ENCODE data around the gene TEX55.
A peak's percentile ranks its signal among the peaks of the same experiment; 100 is the strongest.
"Not testable (repeated sequence)": the region's sequence is repeated elsewhere in the genome, so short reads cannot be mapped to it uniquely, and the experiment has no call there.

The TEX55 gene

DNA sequence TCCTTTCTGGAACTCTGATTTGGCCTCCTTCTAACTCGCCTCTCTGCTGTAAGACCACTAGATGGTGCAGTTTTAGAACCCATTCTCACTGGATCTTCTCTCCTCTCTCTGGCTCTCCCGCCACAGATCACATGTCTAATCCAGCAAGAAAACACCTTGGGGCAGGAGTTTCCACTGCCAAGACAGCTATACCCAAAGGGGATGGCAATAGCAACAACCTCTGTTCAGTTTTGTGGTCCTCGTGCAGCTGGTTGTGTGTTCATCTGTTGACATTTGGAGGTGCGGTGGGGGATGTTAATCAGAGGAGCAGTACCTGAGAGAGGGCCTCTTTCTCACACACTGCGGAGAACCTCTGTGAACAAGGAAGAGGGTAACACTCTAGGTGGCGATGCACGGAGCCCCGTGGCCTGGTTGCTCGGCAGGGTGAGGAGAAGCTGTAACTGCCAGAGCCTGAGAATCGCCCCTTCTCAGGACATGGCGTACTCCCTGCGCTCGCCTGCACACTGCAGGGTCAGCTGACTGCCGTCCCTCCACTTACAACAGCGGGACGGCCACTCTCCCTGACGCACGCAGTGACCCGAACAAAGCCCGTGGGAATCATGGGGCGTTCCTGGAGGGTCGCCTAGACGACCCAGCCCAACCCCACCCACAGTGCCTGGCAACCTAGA, at the start of gene TEX55:
Gene TEX55, plus strand, starts transcription at position 666 of the 668 bp plus-strand sequence. CDS start 25 bp downstream, outside the sequence.
- no peaks in the 10 kb centered on the region for H3K36me3 Mint-ChIP-seq
- ATAC-seq (ENCODE audit: low read depth): no peak
- no peaks in the 10 kb centered on the region for H3K4me1 Mint-ChIP-seq
- no peaks in the 10 kb centered on the region for H3K27me3 Mint-ChIP-seq
- H3K9me3 Mint-ChIP-seq: no peaks in the 10 kb centered on the region
- H3K4me3 Mint-ChIP-seq: no peak within 1 kb of the TSS
- H3K27ac Mint-ChIP-seq: no peak within 1 kb of the TSS
- DNase-seq (ENCODE audit: low spot score in 2 of 2): peak in 1 of 2 donors; percentile 3

DNA sequence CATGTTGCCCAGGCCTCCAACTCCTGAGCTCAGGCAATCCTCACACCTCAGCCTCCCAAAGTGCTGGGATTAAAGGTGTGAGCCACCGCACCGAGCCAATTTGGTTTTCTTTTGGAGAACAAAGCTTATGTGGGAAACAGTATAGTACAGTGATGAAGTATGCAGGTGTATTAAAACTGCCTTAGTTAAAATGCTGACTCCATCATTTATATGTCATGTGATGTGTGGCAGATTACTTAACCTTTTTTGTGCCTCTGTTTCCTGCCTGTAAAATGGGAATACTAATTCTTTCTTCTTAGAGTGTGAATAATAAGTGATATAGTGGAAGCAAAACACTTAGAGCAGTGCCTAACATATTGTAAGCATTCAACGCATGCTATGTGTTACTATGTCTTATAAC, 48.0 kb upstream of the TEX55 start:
- H3K4me3 Mint-ChIP-seq: no peak overlapping the region
- no peaks in the 10 kb centered on the region for H3K27me3 Mint-ChIP-seq
- no peak for DNase-seq (ENCODE audit: low spot score in 2 of 2)
- no peak for ATAC-seq (ENCODE audit: low read depth)
- H3K27ac Mint-ChIP-seq: no peak overlapping the region
- H3K4me1 Mint-ChIP-seq: no peaks in the 10 kb centered on the region
- no peaks in the 10 kb centered on the region for H3K36me3 Mint-ChIP-seq
- H3K9me3 Mint-ChIP-seq: no peaks in the 10 kb centered on the region

DNA sequence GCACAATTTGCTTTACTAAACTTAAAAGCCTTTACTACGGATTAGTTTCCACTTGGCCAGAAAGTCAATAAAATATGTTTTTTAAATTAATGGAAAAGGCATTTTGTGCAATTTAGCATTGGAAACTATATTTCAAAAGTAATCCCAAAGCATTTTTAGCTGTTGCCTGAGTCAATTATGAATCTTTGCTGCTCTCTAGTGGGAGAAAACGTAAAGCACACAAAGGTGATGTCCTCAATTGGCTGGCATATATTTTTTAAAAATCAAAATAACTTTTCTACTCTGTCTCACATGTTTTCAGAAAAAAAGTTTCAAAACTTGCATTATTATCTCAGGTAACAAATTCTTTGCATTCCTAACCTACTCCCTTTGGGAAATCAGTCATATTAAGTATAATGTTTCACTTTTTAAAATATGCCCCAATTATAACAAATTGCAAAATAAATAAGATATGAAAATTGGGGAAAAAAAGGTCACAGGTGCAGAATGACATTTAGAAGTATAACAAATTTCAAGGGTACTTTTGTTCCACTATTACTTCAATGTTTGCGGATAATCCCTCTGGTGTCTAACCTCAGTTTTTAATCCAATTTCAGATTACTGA, 47.2 kb upstream of the TEX55 start:
- Mint-ChIP-seq H3K36me3 (no peaks in the 10 kb centered on the region), H3K4me3 (no peak overlapping the region)
- ATAC-seq (ENCODE audit: low read depth): no peak

DNA sequence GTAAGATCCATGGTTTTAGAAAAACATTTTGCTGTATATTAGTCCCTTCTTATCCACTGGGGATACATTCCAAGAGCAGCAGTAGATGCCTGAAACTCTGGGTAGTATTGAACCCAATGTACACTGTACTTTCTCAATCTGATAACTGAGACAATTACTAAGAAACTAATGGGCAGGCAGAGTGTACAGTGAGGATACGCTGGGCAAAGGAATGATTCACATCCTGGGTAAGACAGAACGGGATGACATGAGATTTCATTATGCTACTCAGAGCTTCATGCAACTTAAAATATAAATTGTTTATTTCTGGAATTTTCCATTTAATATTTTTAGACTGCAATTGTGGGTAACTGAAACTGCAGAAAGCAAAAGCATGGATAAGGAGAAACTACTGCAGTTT, 46.2 kb upstream of the TEX55 start:
- Mint-ChIP-seq H3K36me3 (no peaks in the 10 kb centered on the region), H3K4me3 (no peak overlapping the region), H3K27ac (no peak overlapping the region), H3K27me3 (no peaks in the 10 kb centered on the region), H3K4me1 (no peaks in the 10 kb centered on the region), H3K9me3 (no peaks in the 10 kb centered on the region)
- DNase-seq (ENCODE audit: low spot score in 2 of 2): no peak
- ATAC-seq (ENCODE audit: low read depth): no peak

More for the DNA sequence above, 47.2 kb upstream of the TEX55 start:
- H3K9me3 Mint-ChIP-seq: no peaks in the 10 kb centered on the region
- DNase-seq (ENCODE audit: low spot score in 2 of 2): peak in 1 of 2 donors; percentile 12
- H3K27me3 Mint-ChIP-seq: no peaks in the 10 kb centered on the region
- no peaks in the 10 kb centered on the region for H3K4me1 Mint-ChIP-seq
- no peak overlapping the region for H3K27ac Mint-ChIP-seq

DNA sequence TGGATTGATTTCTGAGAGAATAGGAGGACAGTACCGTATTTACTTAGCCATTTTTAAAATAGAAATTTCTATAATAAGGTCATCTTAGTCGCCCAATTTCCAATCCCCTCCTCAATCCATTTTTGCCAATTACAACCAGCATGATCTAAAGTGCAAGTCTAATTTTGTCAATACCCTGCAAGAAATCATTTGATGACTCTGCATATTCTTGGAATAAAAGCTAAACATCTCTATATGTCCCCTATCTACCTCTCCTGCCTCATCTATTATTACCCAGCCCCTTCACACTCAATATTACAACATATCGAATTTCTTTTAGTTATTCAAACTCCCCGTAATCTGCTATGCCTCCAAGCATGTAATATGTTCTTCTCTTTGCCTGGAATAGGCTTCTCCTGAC, 41.9 kb upstream of the TEX55 start:
- no peaks in the 10 kb centered on the region for H3K9me3 Mint-ChIP-seq
- DNase-seq (ENCODE audit: low spot score in 2 of 2): no peak
- H3K27ac Mint-ChIP-seq: no peak overlapping the region
- ATAC-seq (ENCODE audit: low read depth): no peak
- no peaks in the 10 kb centered on the region for H3K4me1 Mint-ChIP-seq
- no peak overlapping the region for H3K4me3 Mint-ChIP-seq
- H3K27me3 Mint-ChIP-seq: no peaks in the 10 kb centered on the region
- H3K36me3 Mint-ChIP-seq: no peaks in the 10 kb centered on the region

DNA sequence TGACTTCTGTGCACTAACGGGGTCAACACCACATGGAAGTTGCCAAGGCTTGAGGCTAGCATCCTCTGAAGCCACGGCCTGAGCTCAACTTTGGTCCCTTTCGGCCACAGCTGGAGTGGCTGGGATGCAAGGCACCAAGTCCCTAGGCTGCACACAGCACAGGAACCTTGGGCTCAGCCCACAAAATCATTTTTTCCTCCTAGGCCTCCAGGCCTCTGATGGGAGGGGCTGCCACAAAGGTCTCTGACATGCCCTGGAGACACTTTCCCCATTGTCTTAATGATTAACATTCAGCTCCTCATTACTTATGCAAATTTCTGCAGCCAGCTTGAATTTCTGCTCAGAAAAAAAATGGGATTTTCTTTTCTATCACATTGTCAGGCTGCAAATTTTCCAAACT, 27.6 kb upstream of the TEX55 start:
- not testable (repeated sequence) for H3K4me1 Mint-ChIP-seq; H3K9me3 Mint-ChIP-seq; DNase-seq (ENCODE audit: low spot score in 2 of 2); H3K4me3 Mint-ChIP-seq; H3K27ac Mint-ChIP-seq; ATAC-seq (ENCODE audit: low read depth); H3K36me3 Mint-ChIP-seq
- H3K27me3 Mint-ChIP-seq: peaks cover 18% of the 10 kb centered on the region

DNA sequence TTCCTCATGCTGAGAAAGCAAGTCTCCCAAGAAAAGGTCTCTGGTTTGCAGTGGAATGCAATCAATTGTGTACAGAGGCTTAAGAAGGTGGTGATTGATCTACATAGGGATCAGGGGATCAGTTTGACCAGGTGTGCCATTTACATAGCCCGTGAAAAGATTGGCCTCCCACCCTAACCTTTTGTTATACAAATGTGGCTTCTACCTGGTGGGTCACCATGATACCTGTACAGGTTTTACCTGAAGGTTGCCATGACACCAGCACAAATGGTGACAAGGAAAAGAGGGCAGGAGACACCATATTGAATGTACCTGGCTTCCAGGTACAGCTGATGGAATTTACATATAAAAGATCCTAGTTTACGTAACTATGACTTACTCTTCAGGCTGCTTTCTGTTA, 25.5 kb upstream of the TEX55 start:
- Mint-ChIP-seq H3K36me3 (peaks cover 4% of the 10 kb centered on the region), H3K27ac (no peak overlapping the region), H3K9me3 (peaks cover 8% of the 10 kb centered on the region), H3K27me3 (peaks cover 17% of the 10 kb centered on the region), H3K4me1 (no peaks in the 10 kb centered on the region), H3K4me3 (no peak overlapping the region)
- ATAC-seq (ENCODE audit: low read depth) (no peak), DNase-seq (ENCODE audit: low spot score in 2 of 2) (no peak)

DNA sequence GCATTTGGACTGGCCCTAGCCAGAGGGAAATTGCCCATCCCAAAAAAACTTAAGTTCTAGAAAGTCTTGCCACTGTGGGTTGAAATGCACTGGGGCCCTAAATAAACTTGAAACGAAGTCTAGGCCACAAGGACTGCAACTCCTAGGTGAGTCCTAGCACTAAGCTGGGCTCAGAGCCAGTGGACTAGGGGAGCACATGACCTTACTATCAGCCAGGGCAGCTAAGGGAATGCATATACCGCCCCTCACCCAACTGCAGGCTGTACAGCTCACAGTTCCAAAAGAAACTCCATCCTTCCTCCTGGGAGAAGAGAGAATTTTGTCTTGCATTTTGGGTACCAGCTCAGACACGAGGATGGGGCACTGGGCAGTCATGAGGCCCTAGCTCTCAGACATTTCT, 23.6 kb upstream of the TEX55 start:
- ATAC-seq (ENCODE audit: low read depth) (no peak), DNase-seq (ENCODE audit: low spot score in 2 of 2) (no peak)
- Mint-ChIP-seq H3K4me1 (no peaks in the 10 kb centered on the region), H3K4me3 (no peak overlapping the region), H3K9me3 (peaks cover 5% of the 10 kb centered on the region), H3K27ac (no peak overlapping the region), H3K27me3 (peaks cover 22% of the 10 kb centered on the region), H3K36me3 (peaks cover 4% of the 10 kb centered on the region)

DNA sequence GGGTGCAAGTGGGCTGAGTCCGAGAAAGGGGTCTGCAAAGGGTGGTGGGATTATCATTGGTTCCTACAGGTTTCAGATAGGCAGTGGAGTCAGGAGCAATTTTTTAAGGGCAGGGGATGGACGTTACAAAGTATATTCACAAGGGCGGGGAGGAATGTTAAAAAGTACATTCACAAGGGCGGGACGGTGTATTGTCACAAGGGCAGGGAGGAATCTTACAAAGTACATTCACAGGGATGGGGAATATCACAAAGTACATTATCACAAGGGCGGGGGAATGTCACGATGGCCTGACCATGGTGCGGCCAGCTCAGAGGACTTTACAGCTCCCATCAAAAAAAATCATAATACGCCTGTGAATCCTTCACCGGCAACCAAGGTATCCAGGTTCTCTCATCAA, 20.6 kb upstream of the TEX55 start:
- Mint-ChIP-seq H3K27ac (no peak overlapping the region), H3K27me3 (peaks cover 15% of the 10 kb centered on the region), H3K4me1 (no peaks in the 10 kb centered on the region), H3K4me3 (no peak overlapping the region), H3K9me3 (no peaks in the 10 kb centered on the region), H3K36me3 (no peaks in the 10 kb centered on the region)
- DNase-seq (ENCODE audit: low spot score in 2 of 2) (no peak), ATAC-seq (ENCODE audit: low read depth) (no peak)

DNA sequence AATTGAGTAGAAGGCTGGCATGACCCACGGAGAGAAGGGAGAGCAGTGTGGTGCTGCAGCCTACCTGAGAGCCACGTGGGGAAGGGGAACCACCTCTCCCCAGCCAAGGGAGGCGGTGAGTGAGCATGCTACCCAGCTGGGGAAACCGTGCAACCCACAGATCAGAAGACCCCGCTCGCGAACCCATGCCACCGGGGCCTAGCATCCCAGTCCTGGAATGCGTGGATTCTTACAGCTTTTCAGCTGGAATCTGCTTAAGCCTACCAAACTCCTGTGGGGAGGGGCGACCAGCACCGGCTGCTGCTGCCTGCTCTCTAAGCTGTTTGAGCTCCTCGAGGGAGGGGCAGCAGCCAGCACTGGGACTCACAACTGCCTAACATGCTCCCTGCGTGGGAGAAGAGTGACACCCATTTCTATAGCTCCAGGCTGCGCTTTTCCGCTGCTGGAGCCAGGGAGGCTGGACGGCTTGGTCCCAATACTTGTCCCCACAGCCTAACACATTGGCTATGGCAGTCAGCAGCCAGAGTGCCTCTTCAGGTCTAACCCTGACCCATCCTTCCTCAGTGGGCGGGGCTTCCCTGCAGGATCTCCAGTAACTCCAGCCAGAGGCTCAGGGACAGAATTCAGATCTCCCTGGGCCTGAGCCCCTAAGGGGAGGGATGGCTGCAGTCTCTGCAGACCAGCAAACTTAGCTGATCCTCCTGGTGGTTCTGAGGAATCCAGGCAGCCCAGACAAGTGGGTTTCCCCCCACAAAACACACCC, 20.0 kb upstream of the TEX55 start:
- no peak for ATAC-seq (ENCODE audit: low read depth)
- Mint-ChIP-seq H3K27me3 (peaks cover 15% of the 10 kb centered on the region), H3K4me3 (no peak overlapping the region), H3K9me3 (no peaks in the 10 kb centered on the region), H3K4me1 (no peaks in the 10 kb centered on the region), H3K36me3 (no peaks in the 10 kb centered on the region), H3K27ac (no peak overlapping the region)
- no peak for DNase-seq (ENCODE audit: low spot score in 2 of 2)

DNA sequence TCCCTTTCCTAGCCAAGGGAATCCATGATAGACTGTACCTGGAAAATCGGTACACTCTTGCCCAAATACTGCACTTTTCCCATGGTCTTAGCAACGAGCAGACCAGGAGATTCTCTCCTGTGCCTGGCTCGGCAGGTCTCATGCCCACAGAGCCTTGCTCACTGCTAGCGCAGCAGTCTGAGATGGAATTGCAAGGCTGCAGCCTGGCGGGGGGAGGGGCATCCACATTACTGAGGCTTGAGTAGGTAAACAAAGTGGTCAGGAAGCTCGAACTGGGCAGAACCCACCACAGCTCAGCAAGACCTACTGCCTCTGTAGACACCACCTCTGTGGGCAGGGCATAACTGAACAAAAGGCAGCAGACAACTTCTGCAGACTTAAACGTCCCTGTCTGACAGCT, 15.7 kb upstream of the TEX55 start:
- not testable (repeated sequence) for H3K27ac Mint-ChIP-seq; ATAC-seq (ENCODE audit: low read depth); H3K4me1 Mint-ChIP-seq; DNase-seq (ENCODE audit: low spot score in 2 of 2); H3K36me3 Mint-ChIP-seq; H3K4me3 Mint-ChIP-seq; H3K9me3 Mint-ChIP-seq
- peaks cover 15% of the 10 kb centered on the region for H3K27me3 Mint-ChIP-seq

DNA sequence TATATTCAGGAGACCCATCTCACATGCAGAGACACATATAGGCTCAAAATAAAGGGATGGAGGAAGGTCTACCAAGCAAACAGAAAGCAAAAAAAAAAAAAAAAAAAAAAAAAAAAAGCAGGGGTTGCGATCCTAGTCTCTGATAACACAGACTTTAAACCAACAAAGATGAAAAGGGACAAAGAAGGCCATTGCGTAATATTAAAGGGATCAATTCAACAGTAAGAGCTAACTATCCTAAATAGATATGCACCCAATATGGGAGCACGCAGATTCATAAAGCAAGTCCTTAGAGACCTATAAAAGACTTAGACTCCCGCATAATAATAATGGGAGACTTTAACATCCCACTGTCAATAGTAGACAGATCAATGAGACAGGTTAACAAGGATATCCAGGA, 13.7 kb upstream of the TEX55 start:
- not testable (repeated sequence) for ATAC-seq (ENCODE audit: low read depth); H3K4me3 Mint-ChIP-seq; H3K27ac Mint-ChIP-seq

DNA sequence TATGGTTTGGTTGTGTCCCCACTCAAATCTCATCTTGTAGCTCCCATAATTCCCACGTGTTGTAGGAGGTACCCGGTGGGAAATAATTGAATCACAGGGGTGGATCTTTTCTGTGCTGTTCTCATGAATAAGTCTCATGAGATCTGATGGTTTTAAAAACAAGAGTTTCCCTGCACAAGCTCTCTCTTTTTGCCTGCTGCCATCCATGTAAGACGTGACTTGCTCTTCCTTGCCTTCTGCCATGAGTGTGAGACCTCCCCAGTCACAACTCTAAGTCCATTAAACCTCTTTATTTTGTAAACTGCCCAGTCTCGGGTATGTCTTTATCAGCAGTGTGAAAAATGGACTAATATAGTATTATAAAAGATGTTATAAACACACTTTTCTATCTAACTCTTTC, 6.6 kb upstream of the TEX55 start:
- not testable (repeated sequence) for H3K36me3 Mint-ChIP-seq; H3K4me3 Mint-ChIP-seq; ATAC-seq (ENCODE audit: low read depth); DNase-seq (ENCODE audit: low spot score in 2 of 2); H3K27ac Mint-ChIP-seq; H3K9me3 Mint-ChIP-seq; H3K4me1 Mint-ChIP-seq; H3K27me3 Mint-ChIP-seq

More for the DNA sequence above, 13.7 kb upstream of the TEX55 start:
- H3K36me3 Mint-ChIP-seq; H3K4me1 Mint-ChIP-seq; DNase-seq (ENCODE audit: low spot score in 2 of 2): not testable (repeated sequence)
- H3K9me3 Mint-ChIP-seq: peaks cover 11% of the 10 kb centered on the region
- peaks cover 10% of the 10 kb centered on the region for H3K27me3 Mint-ChIP-seq

DNA sequence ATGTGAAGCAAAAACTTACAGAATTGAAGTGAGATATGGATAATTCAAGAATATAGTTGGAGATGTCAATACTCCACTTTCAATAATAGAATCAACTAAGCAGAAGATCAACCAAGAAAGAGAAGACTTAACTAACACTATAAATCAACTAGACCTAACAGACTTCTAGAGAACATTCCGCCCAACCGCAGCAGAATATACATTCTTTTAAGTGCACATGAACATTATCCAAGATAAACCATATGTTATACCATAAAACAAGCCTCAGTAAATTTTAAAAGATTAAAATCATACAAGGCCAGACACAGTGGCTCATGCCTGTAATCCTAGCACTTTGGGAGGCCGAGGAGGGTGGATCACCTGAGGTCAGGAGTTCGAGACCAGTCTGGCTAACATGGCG, 5.5 kb upstream of the TEX55 start:
- H3K27me3 Mint-ChIP-seq: peaks cover 2% of the 10 kb centered on the region
- no peak overlapping the region for H3K4me3 Mint-ChIP-seq
- H3K36me3 Mint-ChIP-seq: no peaks in the 10 kb centered on the region
- DNase-seq (ENCODE audit: low spot score in 2 of 2): no peak
- no peak for ATAC-seq (ENCODE audit: low read depth)
- H3K9me3 Mint-ChIP-seq: peaks cover 5% of the 10 kb centered on the region
- no peaks in the 10 kb centered on the region for H3K4me1 Mint-ChIP-seq
- no peak overlapping the region for H3K27ac Mint-ChIP-seq
